Kidney (tissue), 14 donors: ENCODE data around the gene TPSB2. TPM values are rescaled to one million over a fixed set of nuclear protein-coding genes. Genes with fewer than 3 reads are reported as not detected.

Experiments
- DNase-seq, 5 donors: peaks; one replicate each; pipeline ENCODE4 v3.0.0-alpha.2; 2013 to 2020
- FAIRE-seq: peaks from 2 replicates; lab custom pipeline; 2012; peaks lifted over from hg19 to GRCh38; lab: Jason Lieb, UNC
- H3K27ac ChIP-seq, 2 donors: one replicate each; pipeline ENCODE4 v1.7.0; 2013; ENCODE audit warnings: low read depth in 2 of 2, low read length in 2 of 2, inconsistent platforms in 1 of 2
- H3K27me3 ChIP-seq: one replicate; pipeline ENCODE4 v1.7.1; 2013; ENCODE audit warnings: low read length, inconsistent platforms; ENCODE audit not compliant: control insufficient read depth, insufficient read depth
- H3K36me3 ChIP-seq, 3 donors: one replicate each; pipeline versions ENCODE4 v1.7.0 to v1.7.1; 2013; ENCODE audit warnings: low read length in 3 of 3, control low read depth in 1 of 3, inconsistent platforms in 1 of 3; ENCODE audit not compliant: insufficient read depth in 3 of 3, control insufficient read depth in 2 of 3
- H3K4me1 ChIP-seq, 3 donors: one replicate each; pipeline versions ENCODE4 v1.7.0 to v1.7.1; 2013; ENCODE audit warnings: low read length in 3 of 3, inconsistent platforms in 1 of 3, low read depth in 1 of 3; ENCODE audit not compliant: control insufficient read depth in 2 of 3, insufficient read depth in 2 of 3
- H3K4me3 ChIP-seq, 3 donors: one replicate each; pipeline versions ENCODE4 v1.7.0 to v1.8.1; 2013; ENCODE audit warnings: low read length in 3 of 3, control low read depth in 1 of 3, inconsistent platforms in 1 of 3
- H3K9ac ChIP-seq, 3 donors: one replicate each; pipeline versions ENCODE4 v1.7.0 to v1.7.1; 2013; ENCODE audit warnings: low read length in 3 of 3, control low read depth in 1 of 3, inconsistent platforms in 1 of 3
- H3K9me3 ChIP-seq, 3 donors: one replicate each; pipeline versions ENCODE4 v1.7.0 to v1.7.1; 2013; ENCODE audit warnings: low read length in 3 of 3, control low read depth in 1 of 3, inconsistent platforms in 1 of 3; ENCODE audit not compliant: control insufficient read depth in 2 of 3, insufficient read depth in 1 of 3
- intact Hi-C: fragments of 100-400 bp; cut with DNase I; formaldehyde crosslinking; loops from one replicate; pipeline ENCODE4 v1.11.1; 2022
- polyA plus RNA-seq: library from polyadenylated mRNA; stranded (reverse); fragments of 350-450 nt; fragmentation: Illumina TruSeq; extraction: RNeasy Lipid Tissue Mini Kit (QIAGEN cat#74804); gene quantifications from one replicate; pipeline ENCODE4 v1.2.3, GENCODE V29; 2014; ENCODE audit warnings: low read depth, low replicate concordance; ENCODE audit not compliant: insufficient read depth
- total RNA-seq: library from RNA; stranded (reverse); fragmentation: NEBNext Ultra II Directional; extraction: Animal tissue kit (Norgen Biotek cat#: 25700); gene quantifications from one replicate; pipeline ENCODE4 v1.2.1, GENCODE V29; 2021
- TF ChIP-seq, protein P1 (sequence below): IDR thresholded peaks from 3 replicates; pipeline ENCODE4 v1.5.1; 2012; ENCODE audit warnings: mild to moderate bottlenecking, moderate library complexity, borderline replicate concordance; ENCODE audit not compliant: insufficient read depth; ENCODE audit errors: extremely low read depth
- donor health status: control.
- donor health status: control.
- donor health status: control.
- donor health status: control.
- donor health status: control.
- donor health status: DM: yes; HTN: yes; CAD: no.
- donor health status: Normal renal cell carcinoma (clear cell type).

The TPSB2 gene
- total and polyA plus RNA-seq, 2 donors from 2014 or later: 141 TPM; not detected in 1

DNA sequence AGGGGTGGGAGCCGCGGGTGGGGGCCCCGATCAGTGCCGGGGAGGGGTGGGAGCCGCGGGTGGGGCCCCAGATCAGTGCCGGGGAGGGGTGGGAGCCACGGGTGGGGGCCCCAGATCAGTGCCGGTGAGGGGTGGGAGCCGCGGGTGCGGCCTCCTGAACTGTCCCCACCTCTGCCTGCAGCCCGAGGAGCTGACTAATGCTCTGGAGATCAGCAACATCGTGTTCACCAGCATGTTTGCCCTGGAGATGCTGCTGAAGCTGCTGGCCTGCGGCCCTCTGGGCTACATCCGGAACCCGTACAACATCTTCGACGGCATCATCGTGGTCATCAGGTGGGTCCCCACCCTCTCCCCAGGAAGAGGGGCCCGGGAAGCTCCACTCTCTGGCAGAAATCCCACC is 25.1 kb downstream of the TPSB2 start:
- H3K27me3 ChIP-seq: no peaks in the 10 kb centered on the region
- intact Hi-C loops: no loop called here
- no peak overlapping the region for H3K4me3 ChIP-seq
- DNase-seq (no peak), FAIRE-seq (no peak)
- H3K27ac ChIP-seq: no peak overlapping the region
- no peak overlapping the region for H3K9ac ChIP-seq
- TF ChIP-seq, protein P1, sequence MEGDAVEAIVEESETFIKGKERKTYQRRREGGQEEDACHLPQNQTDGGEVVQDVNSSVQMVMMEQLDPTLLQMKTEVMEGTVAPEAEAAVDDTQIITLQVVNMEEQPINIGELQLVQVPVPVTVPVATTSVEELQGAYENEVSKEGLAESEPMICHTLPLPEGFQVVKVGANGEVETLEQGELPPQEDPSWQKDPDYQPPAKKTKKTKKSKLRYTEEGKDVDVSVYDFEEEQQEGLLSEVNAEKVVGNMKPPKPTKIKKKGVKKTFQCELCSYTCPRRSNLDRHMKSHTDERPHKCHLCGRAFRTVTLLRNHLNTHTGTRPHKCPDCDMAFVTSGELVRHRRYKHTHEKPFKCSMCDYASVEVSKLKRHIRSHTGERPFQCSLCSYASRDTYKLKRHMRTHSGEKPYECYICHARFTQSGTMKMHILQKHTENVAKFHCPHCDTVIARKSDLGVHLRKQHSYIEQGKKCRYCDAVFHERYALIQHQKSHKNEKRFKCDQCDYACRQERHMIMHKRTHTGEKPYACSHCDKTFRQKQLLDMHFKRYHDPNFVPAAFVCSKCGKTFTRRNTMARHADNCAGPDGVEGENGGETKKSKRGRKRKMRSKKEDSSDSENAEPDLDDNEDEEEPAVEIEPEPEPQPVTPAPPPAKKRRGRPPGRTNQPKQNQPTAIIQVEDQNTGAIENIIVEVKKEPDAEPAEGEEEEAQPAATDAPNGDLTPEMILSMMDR: no peak
- H3K36me3 ChIP-seq: no peaks in the 10 kb centered on the region
- no peaks in the 10 kb centered on the region for H3K9me3 ChIP-seq
- H3K4me1 ChIP-seq: no peaks in the 10 kb centered on the region

DNA sequence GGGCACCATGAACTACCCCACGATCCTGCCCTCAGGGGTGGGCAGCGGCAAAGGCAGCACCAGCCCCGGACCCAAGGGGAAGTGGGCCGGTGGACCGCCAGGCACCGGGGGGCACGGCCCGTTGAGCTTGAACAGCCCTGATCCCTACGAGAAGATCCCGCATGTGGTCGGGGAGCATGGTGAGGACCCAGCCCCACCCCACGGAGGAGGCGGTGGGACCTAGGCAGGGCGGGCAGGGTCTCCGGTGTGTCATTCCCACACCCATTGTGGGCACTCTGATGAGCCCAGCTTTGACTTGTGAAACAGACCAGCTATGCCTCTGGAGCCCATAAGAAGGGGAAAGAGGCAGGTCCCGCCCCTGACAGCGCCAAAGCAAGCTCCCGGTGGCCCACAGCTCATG is 27.7 kb downstream of the TPSB2 start:
- TF ChIP-seq, protein P1: no peak
- intact Hi-C loops: no loop called here
- H3K9me3 ChIP-seq: no peaks in the 10 kb centered on the region
- no peak overlapping the region for H3K4me3 ChIP-seq
- DNase-seq (no peak), FAIRE-seq (no peak)
- no peak overlapping the region for H3K27ac ChIP-seq
- H3K4me1 ChIP-seq: no peaks in the 10 kb centered on the region
- no peak overlapping the region for H3K9ac ChIP-seq
- no peaks in the 10 kb centered on the region for H3K36me3 ChIP-seq
- no peaks in the 10 kb centered on the region for H3K27me3 ChIP-seq

DNA sequence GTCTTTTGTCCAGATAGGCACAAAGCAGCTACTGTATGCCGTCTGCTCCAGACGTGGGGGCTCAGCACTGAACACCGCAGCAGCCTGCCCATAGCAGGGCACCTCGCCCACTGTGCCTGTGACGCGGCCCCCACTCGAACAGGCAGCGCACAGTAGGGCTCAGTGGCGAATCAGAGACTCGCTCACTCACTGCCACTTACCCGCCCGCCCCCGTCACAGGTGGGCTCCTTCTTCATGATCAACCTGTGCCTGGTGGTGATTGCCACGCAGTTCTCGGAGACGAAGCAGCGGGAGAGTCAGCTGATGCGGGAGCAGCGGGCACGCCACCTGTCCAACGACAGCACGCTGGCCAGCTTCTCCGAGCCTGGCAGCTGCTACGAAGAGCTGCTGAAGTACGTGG is 28.5 kb downstream of the TPSB2 start:
- Histone ChIP-seq H3K9me3 (no peaks in the 10 kb centered on the region), H3K9ac (no peak overlapping the region), H3K4me3 (no peak overlapping the region), H3K36me3 (no peaks in the 10 kb centered on the region), H3K4me1 (peaks cover 0 to 2% (median 0%) of the 10 kb centered on the region in 3 donors), H3K27ac (no peak overlapping the region), H3K27me3 (no peaks in the 10 kb centered on the region)
- TF ChIP-seq, protein P1: no peak
- DNase-seq: no peak
- FAIRE-seq: no peak
- intact Hi-C loops: no loop called here

DNA sequence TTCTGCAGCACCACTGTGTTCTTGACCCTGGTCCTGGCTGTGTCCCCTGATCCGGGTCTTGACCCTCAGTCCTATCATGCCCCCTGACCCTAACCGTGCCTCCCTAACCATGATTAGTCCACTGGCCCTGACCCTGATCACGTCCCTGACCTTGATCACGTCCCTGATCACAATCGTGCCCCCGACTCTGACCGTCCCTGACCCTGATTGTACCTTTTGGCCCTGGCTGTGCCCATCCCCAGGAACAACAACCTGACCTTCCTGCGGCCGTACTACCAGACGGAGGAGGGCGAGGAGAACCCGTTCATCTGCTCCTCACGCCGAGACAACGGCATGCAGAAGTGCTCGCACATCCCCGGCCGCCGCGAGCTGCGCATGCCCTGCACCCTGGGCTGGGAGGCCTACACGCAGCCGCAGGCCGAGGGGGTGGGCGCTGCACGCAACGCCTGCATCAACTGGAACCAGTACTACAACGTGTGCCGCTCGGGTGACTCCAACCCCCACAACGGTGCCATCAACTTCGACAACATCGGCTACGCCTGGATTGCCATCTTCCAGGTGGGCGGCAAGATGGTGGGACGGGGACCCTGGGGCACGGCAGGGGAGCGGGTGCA is 29.9 kb downstream of the TPSB2 start:
- intact Hi-C loops: no loop called here
- TF ChIP-seq, protein P1: no peak
- H3K4me1 ChIP-seq: peaks cover 0 to 2% (median 0%) of the 10 kb centered on the region in 3 donors
- H3K4me3 ChIP-seq: no peak overlapping the region
- H3K27me3 ChIP-seq: no peaks in the 10 kb centered on the region
- H3K9ac ChIP-seq: no peak overlapping the region
- H3K9me3 ChIP-seq: no peaks in the 10 kb centered on the region
- DNase-seq: no peak
- FAIRE-seq: no peak
- no peak overlapping the region for H3K27ac ChIP-seq
- no peaks in the 10 kb centered on the region for H3K36me3 ChIP-seq
